Loucy (cell line): ENCODE measurements around the gene LTBR.

Source experiments
- CTCF ChIP-seq: fragments of 200-600 bp; sonication (generic); conservative IDR thresholded peaks from 2 replicates; pipeline ENCODE4 v1.5.1; 2014; ENCODE audit warnings: mild to moderate bottlenecking, antibody characterized with exemption, low read length
- EZH2phosphoT487 ChIP-seq: fragments of 200-600 bp; IDR thresholded peaks from 2 replicates; pipeline ENCODE4 v1.6.1; 2018; ENCODE audit warnings: antibody characterized with exemption, mild to moderate bottlenecking, moderate library complexity, borderline replicate concordance

- TF ChIP-seq CTCF (no peak), EZH2phosphoT487 (no peak)
These were observed 38.5 kb upstream of the LTBR start for GRCh38 chr12:6345319-6346091.
